K562 (cell line): ENCODE data around the gene ING5. TPM values are rescaled to one million over a fixed set of nuclear protein-coding genes. Genes with fewer than 3 reads are reported as not detected.

Source experiments
- ATAC-seq: fragments of 200-7000 bp; cut with Tn5 transposase; 3 replicates; pipeline ENCODE4 v1.9.1; 2020; ENCODE audit warnings: moderate library complexity
- BruUV-seq: library from RNA; stranded (reverse); fragments of 400-500 nt; replicated peaks from 2 replicates; lab custom pipeline; 2021; lab: Mats Ljungman, UMichigan
- CTCF ChIA-PET: fragments of 300-600 bp; formaldehyde crosslinking; extraction: SDS; loops from one replicate; lab custom pipeline; 2021; ENCODE audit warnings: low intra/inter-chr PET ratio; lab: Yijun Ruan, JAX
- POLR2A ChIA-PET: fragments of 300-600, 350-650 bp; sonication (Branson Sonifier 250); formaldehyde crosslinking; extraction: SDS; loops from one replicate; lab custom pipeline; 2021; ENCODE audit warnings: antibody characterized with exemption, inconsistent platforms; lab: Yijun Ruan, JAX
- DNase-seq, 4 experiments: peaks; one replicate each; pipeline versions ENCODE4 v3.0.0 to v3.0.0-alpha.2; 2011 to 2018; ENCODE audit warnings: low spot score in 3 of 4, mixed read lengths in 3 of 4; ENCODE audit errors: extremely low read depth in 1 of 4
- FAIRE-seq: peaks from 2 replicates; lab custom pipeline; 2011; peaks lifted over from hg19 to GRCh38; lab: Jason Lieb, UNC
- H2AFZ ChIP-seq: 2 replicates; pipeline ENCODE4 v1.6.0; 2011; ENCODE audit warnings: low read depth, low read length, control low read depth, inconsistent platforms
- H3K27ac ChIP-seq: fragments of 200-600 bp; 3 replicates; pipeline ENCODE4 v1.8.0; 2011; ENCODE audit warnings: low read depth, mild to moderate bottlenecking, control low read depth, inconsistent platforms, low read length, moderate library complexity, mixed read lengths; ENCODE audit errors: extremely low read depth
- H3K27me3 ChIP-seq, 2 experiments: fragments of 300-600 bp in 1 of 2; 2 replicates in 1 of 2; 3 replicates in 1 of 2; pipeline versions ENCODE4 v1.6.0 to v1.8.0; 2011; ENCODE audit warnings: inconsistent platforms in 2 of 2, low read length in 2 of 2, mild to moderate bottlenecking in 1 of 2, mixed read lengths in 1 of 2, moderate library complexity in 1 of 2; ENCODE audit not compliant: control insufficient read depth in 2 of 2, insufficient read depth in 2 of 2
- H3K36me3 ChIP-seq: fragments of 300-600 bp; 3 replicates; pipeline ENCODE4 v1.8.0; 2011; ENCODE audit warnings: mild to moderate bottlenecking, low read length, inconsistent platforms; ENCODE audit not compliant: control insufficient read depth, insufficient read depth
- H3K4me1 ChIP-seq, 2 experiments: fragments of 200-600 bp in 1 of 2; replicated peaks in 1 of 2; 2 replicates in 1 of 2; 3 replicates in 1 of 2; pipeline versions ENCODE4 v1.5.1 to v1.8.0; 2011; ENCODE audit warnings: inconsistent platforms in 2 of 2, low read length in 2 of 2, mild to moderate bottlenecking in 1 of 2, mixed read lengths in 1 of 2, moderate library complexity in 1 of 2; ENCODE audit not compliant: control insufficient read depth in 2 of 2, insufficient read depth in 2 of 2
- H3K4me2 ChIP-seq: 2 replicates; pipeline ENCODE4 v1.6.1; 2011; ENCODE audit warnings: low read length, control low read depth, inconsistent platforms, mixed read lengths; ENCODE audit not compliant: insufficient read depth
- H3K4me3 ChIP-seq: fragments of 200-600 bp; sonication (generic), shearing (Covaris generic); 2 replicates; pipeline ENCODE4 v1.5.1; 2016; ENCODE audit warnings: control low read depth, inconsistent platforms
- H3K79me2 ChIP-seq: fragments of 200-600 bp; 3 replicates; pipeline ENCODE4 v1.8.0; 2011; ENCODE audit warnings: low read length, inconsistent platforms; ENCODE audit not compliant: control insufficient read depth, insufficient read depth
- H3K9ac ChIP-seq, 2 experiments: 2 replicates each; pipeline versions ENCODE4 v1.6.0 to v1.6.1; 2011; ENCODE audit warnings: low read depth in 2 of 2, low read length in 2 of 2, control low read depth in 1 of 2, inconsistent platforms in 1 of 2, mild to moderate bottlenecking in 1 of 2, mixed read lengths in 1 of 2; ENCODE audit not compliant: insufficient read depth in 1 of 2
- H3K9me1 ChIP-seq: one replicate; pipeline ENCODE4 v1.6.0; 2011; ENCODE audit warnings: inconsistent platforms, mild to moderate bottlenecking, low read length, moderate library complexity; ENCODE audit not compliant: control insufficient read depth, insufficient read depth
- H3K9me3 ChIP-seq: replicated peaks from 2 replicates; pipeline ENCODE4 v1.5.1; 2011; ENCODE audit warnings: low read depth, low read length, inconsistent platforms; ENCODE audit not compliant: control insufficient read depth, insufficient read depth
- H4K20me1 ChIP-seq: replicated peaks from 2 replicates; pipeline ENCODE4 v1.6.1; 2011; ENCODE audit warnings: low read length, inconsistent platforms, mixed read lengths; ENCODE audit not compliant: control insufficient read depth, insufficient read depth
- ARID3B ChIP-seq: fragments of 250-450 bp; sonication (Bioruptor Pico); IDR thresholded peaks from 2 replicates; pipeline ENCODE4 v1.4.0; 2020; ENCODE audit warnings: borderline replicate concordance
- CREBBP ChIP-seq: IDR thresholded peaks from one replicate; pipeline ENCODE4 v1.6.1; 2012; ENCODE audit warnings: low read depth, mild to moderate bottlenecking, control low read depth, inconsistent platforms, low read length
- FOSL1 ChIP-seq: fragments of 200-800 bp; sonication (Bioruptor generic); conservative IDR thresholded peaks from 2 replicates; pipeline ENCODE4 v1.6.1; 2016; ENCODE audit warnings: missing genetic modification characterization, missing compliant biosample characterization
- FUS ChIP-seq: fragments of 200-400 bp; formaldehyde crosslinking; optimal IDR thresholded peaks from 2 replicates; pipeline ENCODE3; 2017; ENCODE audit warnings: low read depth, low read length
- HNRNPK ChIP-seq: fragments of 200-400 bp; formaldehyde crosslinking; IDR thresholded peaks from one replicate; pipeline ENCODE4 v1.6.1; 2018; ENCODE audit warnings: mild to moderate bottlenecking, low read depth, low read length; ENCODE audit not compliant: poor library complexity, severe bottlenecking
- HNRNPL ChIP-seq: fragments of 200-400 bp; formaldehyde crosslinking; IDR thresholded peaks from 2 replicates; pipeline ENCODE4 v1.6.1; 2017; ENCODE audit warnings: low read depth, mild to moderate bottlenecking, low read length
- NR2C2 ChIP-seq, 2 experiments: fragments of 200-800 bp in 1 of 2; sonication (Bioruptor generic) in 1 of 2; sonication (generic) in 1 of 2; formaldehyde crosslinking in 1 of 2; IDR thresholded peaks; 2 replicates each; pipeline versions ENCODE4 v1.6.1 to v1.8.0; 2016 to 2022; ENCODE audit warnings: mild to moderate bottlenecking in 1 of 2, missing compliant biosample characterization in 1 of 2, missing genetic modification characterization in 1 of 2, missing genetic modification reagents in 1 of 2
- TCF7L2 ChIP-seq: fragments of 150-350 bp; IDR thresholded peaks from 2 replicates; pipeline ENCODE4 v1.6.1; 2016; ENCODE audit warnings: low read depth, mild to moderate bottlenecking, low read length, moderate library complexity
- YY1 ChIP-seq, 3 experiments: IDR thresholded peaks; 2 replicates each; pipeline ENCODE4 v1.6.1; 2011; ENCODE audit warnings: low read length in 2 of 3, mild to moderate bottlenecking in 2 of 3, moderate library complexity in 2 of 3, borderline replicate concordance in 1 of 3, control low read depth in 1 of 3, low read depth in 1 of 3; ENCODE audit not compliant: insufficient read depth in 3 of 3, insufficient replicate concordance in 2 of 3, control insufficient read depth in 1 of 3, insufficient read length in 1 of 3; ENCODE audit errors: extremely low read depth in 1 of 3
- ZNF445 ChIP-seq: fragments of 250-450 bp; sonication (Bioruptor Pico); IDR thresholded peaks from 2 replicates; pipeline ENCODE4 v1.4.0; 2020; ENCODE audit warnings: low read depth, mild to moderate bottlenecking, moderate library complexity
- ZNF584 ChIP-seq: fragments of 200-800 bp; sonication (Bioruptor generic); IDR thresholded peaks from 2 replicates; pipeline ENCODE4 v1.6.1; 2016; ENCODE audit warnings: low read depth, mild to moderate bottlenecking, missing genetic modification characterization, missing compliant biosample characterization
- ZNF76 ChIP-seq: fragments of 250-450 bp; sonication (Bioruptor Pico); IDR thresholded peaks from 2 replicates; pipeline ENCODE4 v1.4.0; 2020; ENCODE audit warnings: mild to moderate bottlenecking, moderate library complexity, borderline replicate concordance
- WGBS: fragments of 100-300 bp; shearing (Covaris generic); methylation state at CpG from one replicate; pipeline ENCODE4 v1.1.6; 2016; ENCODE audit warnings: low coverage, mixed read lengths; ENCODE audit not compliant: insufficient coverage; ENCODE audit errors: missing lambda C conversion rate; 5-methylcytosine and 5-hydroxymethylcytosine counted together
- in situ Hi-C: fragments of 300-500 bp; cut with MboI; formaldehyde crosslinking; loops from 4 replicates; pipeline ENCODE4 v1.15.0; 2018; ENCODE audit warnings: inconsistent platforms, mixed read lengths
- intact Hi-C: fragments of 100-400 bp; cut with micrococcal nuclease; formaldehyde crosslinking; loops from 2 replicates; pipeline ENCODE4 v1.14.2; 2022
- polyA plus RNA-seq, 8 experiments: library from polyadenylated mRNA; depleted of rRNA in 4 of 8; stranded (reverse) in 5 of 8; unstranded in 3 of 8; fragments of >200 nt; fragmentation: Nextera tagmentation in 2 of 8; fragmentation: Illumina TruSeq in 1 of 8; extraction: Ambion mirVana in 2 of 8; extraction: Trizol in 1 of 8; gene quantifications; 2 replicates each; pipeline versions ENCODE4 v1.2.1 to v1.2.3, GENCODE V29; 2011 to 2014; ENCODE audit warnings: inconsistent platforms in 1 of 8, missing spikeins in 1 of 8
- total RNA-seq, 7 experiments: library from RNA; depleted of rRNA in 6 of 7; stranded (reverse); fragments of >200 nt in 6 of 7; fragmentation: Illumina TruSeq in 2 of 7; extraction: Trizol in 2 of 7; gene quantifications; 2 replicates each; pipeline versions ENCODE4 v1.2.1 to v1.2.3, GENCODE V29; 2011 to 2021; ENCODE audit warnings: low replicate concordance in 1 of 7

ING5 gene
- total and polyA plus RNA-seq, 9 of the 15 experiments (the other 6 are each of a cell fraction or from before 2014, with no cell fraction given): 10.4 to 53.3 (median 27.9) TPM

GRCh38 chr2:241729868-241730267 lies 28.0 kb downstream of the ING5 start:
- Histone ChIP-seq H3K4me2 (no peak overlapping the region), H3K9me1 (no peaks in the 10 kb centered on the region)
- TF ChIP-seq FUS (no peak), ZNF76 (CRISPR knock-in tag) (no peak), NR2C2 (CRISPR knock-in tag; IDR thresholded peaks at IDR 0.05) (no peak), NR2C2 (tag; IDR thresholded peaks at IDR 0.05) (no peak), TCF7L2 (no peak), CREBBP (no peak), ZNF584 (no peak), HNRNPL (no peak), ARID3B (no peak), HNRNPK (no peak), YY1 (IDR thresholded peaks at IDR 0.05; ENCODE audit: borderline replicate concordance in 1 of 3, control insufficient read depth in 1 of 3, extremely low read depth in 1 of 3, insufficient read depth in 3 of 3, insufficient read length in 1 of 3, insufficient replicate concordance in 2 of 3, low read depth in 1 of 3, low read length in 2 of 3) (no peak), FOSL1 (tag) (no peak), ZNF445 (CRISPR knock-in tag) (no peak)
- TF ChIP-seq, all 486 proteins: peak for 0
- Histone ChIP-seq H3K4me1 (peaks cover 4 to 27% of the 10 kb centered on the region in 2 experiments; a peak in 3 of 5 replicates), H2AFZ (no peak overlapping the region), H3K4me3 (no peak overlapping the region), H3K9ac (no peak overlapping the region), H3K27ac (no peak overlapping the region), H4K20me1 (0 out of 2 replicates have a peak, but pooled peaks cover 3% of the 10 kb centered on the region), H3K79me2 (peaks cover 4% of the 10 kb centered on the region), H3K27me3 (no peaks in the 10 kb centered on the region), H3K9me3 (no peaks in the 10 kb centered on the region), H3K36me3 (peaks cover 2% of the 10 kb centered on the region; the same call in 1 of the 3 replicates)
- FAIRE-seq (no peak), ATAC-seq (no peak), DNase-seq (no peak)
- ChIA-PET POLR2A (no interaction called here), CTCF (no interaction called here)
- WGBS: 79% methylated on average over 6 of the region's 6 CpGs
- in situ Hi-C loops: loop anchor here (5.0 kb wide), 1 partner anchor 147 kb away; no protein-coding TSS in a partner anchor
- no TSS peak for BruUV-seq
- intact Hi-C loops: loop anchor here (5.0 kb wide), 2 partner anchors 43 to 152 kb away; partner anchors contain the start of gene DTYMK
